Endothelial cell (in vitro differentiated cells): ENCODE measurements around the gene DNAH17. TPM values are rescaled to one million over a fixed set of nuclear protein-coding genes. Genes with fewer than 3 reads are reported as not detected.

ENCODE experiments used
- DNase-seq: peaks from one replicate; pipeline ENCODE4 v3.0.0; 2021; ENCODE audit warnings: low spot score
- H3K27ac Mint-ChIP-seq: one replicate; pipeline ENCODE4 v1.8.0; 2021; ENCODE audit warnings: mixed read lengths, inconsistent platforms; ENCODE audit not compliant: unreplicated experiment
- H3K27me3 Mint-ChIP-seq: one replicate; pipeline ENCODE4 v1.8.0; 2021; ENCODE audit warnings: mild to moderate bottlenecking, moderate library complexity, mixed read lengths, inconsistent platforms; ENCODE audit not compliant: unreplicated experiment
- H3K36me3 Mint-ChIP-seq: one replicate; pipeline ENCODE4 v1.8.0; 2021; ENCODE audit warnings: mild to moderate bottlenecking, low read depth, mixed read lengths, inconsistent platforms; ENCODE audit not compliant: unreplicated experiment
- H3K4me1 Mint-ChIP-seq: one replicate; pipeline ENCODE4 v1.8.0; 2021; ENCODE audit warnings: mild to moderate bottlenecking, mixed read lengths, inconsistent platforms; ENCODE audit not compliant: unreplicated experiment
- H3K4me3 Mint-ChIP-seq: one replicate; pipeline ENCODE4 v1.8.0; 2021; ENCODE audit warnings: mild to moderate bottlenecking, mixed read lengths, inconsistent platforms; ENCODE audit not compliant: unreplicated experiment
- H3K9me3 Mint-ChIP-seq: one replicate; pipeline ENCODE4 v1.8.0; 2021; ENCODE audit warnings: mixed read lengths, inconsistent platforms; ENCODE audit not compliant: unreplicated experiment
- total RNA-seq: library from RNA; stranded (reverse); fragmentation: NEBNext Ultra II Directional; extraction: Animal tissue kit (Norgen Biotek cat#: 25700); gene quantifications from one replicate; pipeline ENCODE4 v1.2.1, GENCODE V29; 2021; ENCODE audit not compliant: unreplicated experiment
- TF ChIP-seq, protein P1 (sequence below): fragments of 200-600 bp; sonication (generic); IDR thresholded peaks from one replicate; pipeline ENCODE4 v1.5.0; 2021; ENCODE audit warnings: antibody characterized with exemption; ENCODE audit not compliant: unreplicated experiment

Gene DNAH17
- total RNA-seq, 1 donor from 2014 or later = 1.0 TPM

DNA sequence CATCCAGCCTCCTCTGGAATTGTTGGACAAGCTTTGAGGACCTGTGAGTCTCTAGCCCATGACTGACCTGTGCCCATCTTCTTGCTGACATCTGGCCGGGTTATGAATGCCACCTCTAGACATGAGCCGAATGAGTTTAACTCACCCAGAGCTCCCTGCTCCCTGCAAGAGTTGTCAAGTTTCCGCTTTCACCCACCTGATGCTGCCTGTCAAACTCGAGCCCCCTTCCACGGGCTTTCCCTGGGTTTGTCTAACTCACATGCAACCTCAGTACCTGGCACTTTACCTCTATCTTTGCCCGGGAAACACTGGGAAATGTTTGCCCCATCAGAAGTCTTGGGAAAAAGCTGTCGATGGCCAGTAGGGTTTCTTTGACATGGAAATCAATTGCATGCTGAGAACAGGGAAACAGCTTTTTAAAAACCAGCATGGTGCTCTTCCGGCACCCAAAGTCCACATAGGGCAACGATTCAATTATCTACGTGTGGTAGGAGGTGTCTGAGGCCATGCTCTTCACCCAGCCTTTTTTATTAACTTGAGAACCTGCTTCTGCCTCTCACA, 33.8 kb upstream of the DNAH17 start:
- no peaks in the 10 kb centered on the region for H3K27me3 Mint-ChIP-seq
- no peaks in the 10 kb centered on the region for H3K36me3 Mint-ChIP-seq
- no peak for DNase-seq
- H3K9me3 Mint-ChIP-seq = no peaks in the 10 kb centered on the region
- H3K4me3 Mint-ChIP-seq = no peak overlapping the region
- TF ChIP-seq, protein P1, sequence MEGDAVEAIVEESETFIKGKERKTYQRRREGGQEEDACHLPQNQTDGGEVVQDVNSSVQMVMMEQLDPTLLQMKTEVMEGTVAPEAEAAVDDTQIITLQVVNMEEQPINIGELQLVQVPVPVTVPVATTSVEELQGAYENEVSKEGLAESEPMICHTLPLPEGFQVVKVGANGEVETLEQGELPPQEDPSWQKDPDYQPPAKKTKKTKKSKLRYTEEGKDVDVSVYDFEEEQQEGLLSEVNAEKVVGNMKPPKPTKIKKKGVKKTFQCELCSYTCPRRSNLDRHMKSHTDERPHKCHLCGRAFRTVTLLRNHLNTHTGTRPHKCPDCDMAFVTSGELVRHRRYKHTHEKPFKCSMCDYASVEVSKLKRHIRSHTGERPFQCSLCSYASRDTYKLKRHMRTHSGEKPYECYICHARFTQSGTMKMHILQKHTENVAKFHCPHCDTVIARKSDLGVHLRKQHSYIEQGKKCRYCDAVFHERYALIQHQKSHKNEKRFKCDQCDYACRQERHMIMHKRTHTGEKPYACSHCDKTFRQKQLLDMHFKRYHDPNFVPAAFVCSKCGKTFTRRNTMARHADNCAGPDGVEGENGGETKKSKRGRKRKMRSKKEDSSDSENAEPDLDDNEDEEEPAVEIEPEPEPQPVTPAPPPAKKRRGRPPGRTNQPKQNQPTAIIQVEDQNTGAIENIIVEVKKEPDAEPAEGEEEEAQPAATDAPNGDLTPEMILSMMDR = no peak
- H3K4me1 Mint-ChIP-seq = no peaks in the 10 kb centered on the region
- no peak overlapping the region for H3K27ac Mint-ChIP-seq

GRCh38 chr17:78609191-78609641, 32.0 kb upstream of the DNAH17 start:
- DNase-seq = no peak
- no peaks in the 10 kb centered on the region for H3K36me3 Mint-ChIP-seq
- no peaks in the 10 kb centered on the region for H3K27me3 Mint-ChIP-seq
- H3K27ac Mint-ChIP-seq = no peak overlapping the region
- TF ChIP-seq, protein P1 = no peak
- no peak overlapping the region for H3K4me3 Mint-ChIP-seq
- H3K4me1 Mint-ChIP-seq = no peaks in the 10 kb centered on the region
- no peaks in the 10 kb centered on the region for H3K9me3 Mint-ChIP-seq

DNA sequence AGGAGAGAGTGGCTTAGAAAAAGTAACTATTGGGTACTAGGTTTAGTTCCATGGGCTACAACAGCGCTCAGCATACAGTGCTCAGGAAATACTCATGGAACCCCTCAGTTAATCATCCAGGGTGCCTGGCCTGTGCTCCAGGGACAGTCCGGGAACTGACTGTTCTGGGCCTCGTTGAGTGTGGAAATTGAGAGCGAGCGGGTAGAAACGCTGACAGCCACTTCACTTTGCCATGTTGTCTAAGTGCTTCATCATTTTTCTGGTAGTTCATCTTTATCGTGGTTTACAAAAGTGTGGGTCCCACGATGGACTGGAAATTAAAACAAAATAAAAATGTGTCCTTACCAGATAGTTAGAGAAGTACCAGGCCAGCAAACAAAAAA, 31.6 kb upstream of the DNAH17 start:
- Mint-ChIP-seq H3K9me3 (no peaks in the 10 kb centered on the region), H3K36me3 (no peaks in the 10 kb centered on the region), H3K4me3 (no peak overlapping the region), H3K27ac (no peak overlapping the region), H3K4me1 (no peaks in the 10 kb centered on the region), H3K27me3 (no peaks in the 10 kb centered on the region)
- DNase-seq = no peak
- TF ChIP-seq, protein P1 = no peak

DNA sequence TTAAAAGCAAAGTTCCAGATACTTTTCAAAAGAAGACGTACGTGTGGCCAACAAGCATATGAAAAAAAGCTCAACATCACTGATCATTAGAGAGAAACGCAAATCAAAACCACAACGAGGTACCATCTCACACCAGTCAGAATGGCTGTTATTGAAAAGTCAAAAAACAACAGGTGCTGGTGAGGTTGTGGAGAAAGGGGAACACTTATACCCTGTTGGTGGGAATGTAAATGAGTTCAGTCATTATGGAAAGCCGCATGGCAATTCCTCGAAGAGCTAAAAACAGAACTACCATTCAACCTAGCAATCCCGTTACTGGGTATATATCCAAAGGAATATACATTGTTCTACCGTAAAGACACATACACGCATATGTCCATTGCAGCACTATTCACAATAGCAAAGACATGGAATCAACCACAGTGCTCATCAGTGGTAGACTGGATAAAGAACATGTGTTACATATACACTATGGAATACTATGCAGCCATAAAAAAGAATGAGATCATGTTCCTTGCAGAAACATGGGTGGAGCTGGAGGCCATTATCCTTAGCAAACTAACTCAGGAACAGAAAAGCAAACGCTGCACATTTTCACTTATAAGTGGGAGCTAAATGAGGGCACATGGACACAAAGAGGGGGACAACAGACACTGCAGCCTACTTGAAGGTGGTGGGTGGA, 31.1 kb upstream of the DNAH17 start:
- no peaks in the 10 kb centered on the region for H3K4me1 Mint-ChIP-seq
- no peaks in the 10 kb centered on the region for H3K27me3 Mint-ChIP-seq
- no peak overlapping the region for H3K27ac Mint-ChIP-seq
- no peaks in the 10 kb centered on the region for H3K9me3 Mint-ChIP-seq
- no peaks in the 10 kb centered on the region for H3K36me3 Mint-ChIP-seq
- no peak for DNase-seq
- H3K4me3 Mint-ChIP-seq = no peak overlapping the region
- TF ChIP-seq, protein P1 = no peak

- H3K27ac Mint-ChIP-seq = no peak overlapping the region
- H3K4me3 Mint-ChIP-seq = no peak overlapping the region
- H3K4me1 Mint-ChIP-seq = no peaks in the 10 kb centered on the region
- H3K9me3 Mint-ChIP-seq = no peaks in the 10 kb centered on the region
- TF ChIP-seq, protein P1 = no peak
- no peak for DNase-seq
- no peaks in the 10 kb centered on the region for H3K36me3 Mint-ChIP-seq
- H3K27me3 Mint-ChIP-seq = no peaks in the 10 kb centered on the region
Observed at GRCh38 chr17:78607038-78607437, 29.8 kb upstream of the DNAH17 start.
